Measurements from ENCODE around the gene KLHL12. TPM values are rescaled to one million over a fixed set of nuclear protein-coding genes. Genes with fewer than 3 reads are reported as not detected.
A peak's percentile ranks its signal among the peaks of the same experiment; 100 is the strongest.

Gene KLHL12
- total and polyA plus RNA-seq, 7 donors, result 7.4 to 27.4 (median 16.5) TPM

- ATAC-seq (peak in 1 of 4 donors; percentile 1), DNase-seq (no peak)
- intact Hi-C loops (cut with DNase I), result loop anchor here (5.0 kb wide), 1 partner anchor 42 kb away; the partner anchor contains the start of gene TMEM183A (in 2 of the 2)
- no peaks in the 10 kb centered on the region for H3K27me3 ChIP-seq (ENCODE audit: insufficient read depth in 3 of 3, low read length in 2 of 3)
- peak overlapping the region; percentile 82 for H3K4me3 ChIP-seq
- peaks cover 41% of the 10 kb centered on the region for H3K4me1 ChIP-seq
- no peak for TF ChIP-seq CTCF (IDR thresholded peaks at IDR 0.05)
- H3K36me3 ChIP-seq (ENCODE audit: insufficient read depth in 1 of 2, low read depth in 1 of 2), result peaks cover 0 to 45% of the 10 kb centered on the region in 2 donors
- H3K27ac ChIP-seq, result peak overlapping the region; percentile 99
- WGBS, 3 donors, result 36 to 56% (median 50%) methylated on average over 3 of the region's 3 CpGs
- no peaks in the 10 kb centered on the region for H3K9me3 ChIP-seq
Measured at GRCh38 chr1:202965422-202965821, 38.4 kb upstream of the KLHL12 start.

GRCh38 chr1:202964791-202965410 lies 37.9 kb upstream of the KLHL12 start:
- no peak for TF ChIP-seq CTCF (IDR thresholded peaks at IDR 0.05)
- DNase-seq (peak; percentile 53 to 77), ATAC-seq (peak; percentile 61 to 75 (median 70))
- intact Hi-C loops (cut with DNase I), result loop anchor here (5.0 kb wide), 2 partner anchors 42 to 312 kb away; partner anchors contain the start of gene TMEM183A (in 2 of the 2)
- Histone ChIP-seq H3K4me1 (peaks cover 45% of the 10 kb centered on the region), H3K27ac (peak overlapping the region; percentile 99), H3K36me3 (ENCODE audit: insufficient read depth in 1 of 2, low read depth in 1 of 2) (peaks cover 0 to 45% of the 10 kb centered on the region in 2 donors), H3K4me3 (peak overlapping the region; percentile 82), H3K9me3 (no peaks in the 10 kb centered on the region), H3K27me3 (ENCODE audit: insufficient read depth in 3 of 3, low read length in 2 of 3) (no peaks in the 10 kb centered on the region)
- WGBS, 3 donors, result 37 to 49% (median 39%) methylated on average over 6 of the region's 6 CpGs

- intact Hi-C loops (cut with DNase I), result loop anchor here in 1 of 2 donors (5.0 kb wide), 1 partner anchor 316 kb away; no protein-coding TSS in a partner anchor
Measured at GRCh38 chr1:202961220-202961880, 34.3 kb upstream of the KLHL12 start.

GRCh38 chr1:202959276-202959620 lies 32.2 kb upstream of the KLHL12 start:
- 22 to 32% (median 29%) methylated on average over 1 of the region's 1 CpG for WGBS, 3 donors
- TF ChIP-seq CTCF (IDR thresholded peaks at IDR 0.05), result no peak
- Histone ChIP-seq H3K36me3 (ENCODE audit: insufficient read depth in 1 of 2, low read depth in 1 of 2) (peaks cover 0 to 41% of the 10 kb centered on the region in 2 donors), H3K27me3 (ENCODE audit: insufficient read depth in 3 of 3, low read length in 2 of 3) (no peaks in the 10 kb centered on the region), H3K4me1 (peaks cover 84% of the 10 kb centered on the region), H3K27ac (peak overlapping the region; percentile 99), H3K9me3 (no peaks in the 10 kb centered on the region), H3K4me3 (peak overlapping the region; percentile 97)
- intact Hi-C loops (cut with DNase I), result loop anchor here in 1 of 2 donors (5.0 kb wide), 1 partner anchor 1077 kb away; no protein-coding TSS in a partner anchor
- ATAC-seq (peak; percentile 56 to 74 (median 68)), DNase-seq (no peak)

More at GRCh38 chr1:202961220-202961880, 34.3 kb upstream of the KLHL12 start:
- ATAC-seq (peak; percentile 21 to 50 (median 45)), DNase-seq (peak; percentile 41 to 64)
- Histone ChIP-seq H3K36me3 (ENCODE audit: insufficient read depth in 1 of 2, low read depth in 1 of 2) (peaks cover 0 to 45% of the 10 kb centered on the region in 2 donors), H3K27ac (peak overlapping the region; percentile 99), H3K27me3 (ENCODE audit: insufficient read depth in 3 of 3, low read length in 2 of 3) (no peaks in the 10 kb centered on the region), H3K9me3 (no peaks in the 10 kb centered on the region), H3K4me3 (peak overlapping the region; percentile 27), H3K4me1 (peaks cover 71% of the 10 kb centered on the region)
- no peak for TF ChIP-seq CTCF (IDR thresholded peaks at IDR 0.05)
- 42 to 47% (median 44%) methylated on average over 5 of the region's 5 CpGs for WGBS, 3 donors
